HG03280 (cell line): ENCODE data around the gene ZSWIM8.
"Not testable (repeated sequence)": the region's sequence is repeated elsewhere in the genome, so short reads cannot be mapped to it uniquely, and the experiment has no call there.

Experiments
- ATAC-seq: cut with Tn5 transposase; IDR thresholded peaks from one replicate; pipeline ENCODE4 v1.9.1; 2021; ENCODE audit warnings: mild to moderate bottlenecking, moderate library complexity; ENCODE audit not compliant: unreplicated experiment

The ZSWIM8 gene

GRCh38 chr10:73793456-73793855, 8.1 kb downstream of the ZSWIM8 start:
- ATAC-seq: no peak

GRCh38 chr10:73795491-73795890, 10.1 kb downstream of the ZSWIM8 start:
- not testable (repeated sequence) for ATAC-seq

- not testable (repeated sequence) for ATAC-seq
Measured at GRCh38 chr10:73796035-73796434, 10.6 kb downstream of the ZSWIM8 start.

- no peak for ATAC-seq
Measured at GRCh38 chr10:73796766-73797165, 11.4 kb downstream of the ZSWIM8 start.

- ATAC-seq: no peak
Measured at GRCh38 chr10:73797324-73798025, 12.1 kb downstream of the ZSWIM8 start.

GRCh38 chr10:73798087-73798486, 12.7 kb downstream of the ZSWIM8 start:
- no peak for ATAC-seq

GRCh38 chr10:73798927-73799560, 13.6 kb downstream of the ZSWIM8 start:
- no peak for ATAC-seq

GRCh38 chr10:73799899-73800559, 14.6 kb downstream of the ZSWIM8 start:
- no peak for ATAC-seq

- ATAC-seq: no peak
Measured at GRCh38 chr10:73800560-73801252, 15.3 kb downstream of the ZSWIM8 start.

- ATAC-seq: no peak
Measured at GRCh38 chr10:73801253-73801590, 15.8 kb downstream of the ZSWIM8 start.

GRCh38 chr10:73802276-73802991, 17.0 kb downstream of the ZSWIM8 start:
- no peak for ATAC-seq

- no peak for ATAC-seq
Measured at GRCh38 chr10:73803680-73804286, 18.4 kb downstream of the ZSWIM8 start.

GRCh38 chr10:73806176-73806950, 21.0 kb downstream of the ZSWIM8 start:
- ATAC-seq: no peak

GRCh38 chr10:73807471-73807870, 22.1 kb downstream of the ZSWIM8 start:
- no peak for ATAC-seq

GRCh38 chr10:73808021-73808815, 22.8 kb downstream of the ZSWIM8 start:
- no peak for ATAC-seq

- ATAC-seq: no peak
Measured at GRCh38 chr10:73809061-73809818, 23.8 kb downstream of the ZSWIM8 start.

- no peak for ATAC-seq
Measured at GRCh38 chr10:73810358-73810734, 24.9 kb downstream of the ZSWIM8 start.

GRCh38 chr10:73810735-73811465, 25.5 kb downstream of the ZSWIM8 start:
- peak; percentile 26 for ATAC-seq
